ENCODE results near the gene C10orf67. TPM values are rescaled to one million over a fixed set of nuclear protein-coding genes. Genes with fewer than 3 reads are reported as not detected.
"Not testable (repeated sequence)": the region's sequence is repeated elsewhere in the genome, so short reads cannot be mapped to it uniquely, and the experiment has no call there.

C10orf67 gene
- not detected for total RNA-seq
- long read RNA-seq = 0 reads

DNA sequence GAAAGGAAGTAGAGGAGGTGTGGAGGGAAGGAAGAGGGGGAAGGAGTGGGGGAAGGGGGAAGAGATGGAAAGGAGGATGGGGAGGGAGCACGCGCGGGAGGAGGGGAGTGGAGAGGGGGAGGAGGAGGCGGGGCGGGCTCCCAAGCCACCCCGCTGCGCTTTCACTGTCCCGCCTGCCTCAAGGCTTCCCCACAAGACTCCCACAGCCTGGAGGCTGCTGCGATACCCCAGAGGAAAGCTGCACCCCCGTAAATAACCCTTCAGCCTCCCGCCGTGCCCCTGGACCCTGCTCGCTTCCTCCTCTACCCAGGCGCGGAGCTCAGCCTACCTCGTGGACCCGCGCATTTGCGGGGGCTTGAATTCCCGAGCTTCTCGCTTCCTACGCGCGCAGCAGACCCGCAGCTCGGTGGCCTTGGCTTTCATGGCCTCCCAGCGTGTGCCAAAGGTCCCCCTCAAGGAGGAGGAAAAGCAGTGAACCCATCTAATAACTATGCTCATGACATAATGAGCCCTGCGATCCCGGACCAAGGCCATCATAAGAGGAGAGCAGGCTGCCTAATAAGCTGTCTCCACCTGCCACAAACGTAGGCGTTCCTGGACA is at the start of gene C10orf67:
C10orf67 (minus strand) TSS at position 557 of the 601 bp plus-strand sequence; CDS start at position 534, 23 bp downstream.
- DNase-seq (ENCODE audit: low spot score) = no peak

DNA sequence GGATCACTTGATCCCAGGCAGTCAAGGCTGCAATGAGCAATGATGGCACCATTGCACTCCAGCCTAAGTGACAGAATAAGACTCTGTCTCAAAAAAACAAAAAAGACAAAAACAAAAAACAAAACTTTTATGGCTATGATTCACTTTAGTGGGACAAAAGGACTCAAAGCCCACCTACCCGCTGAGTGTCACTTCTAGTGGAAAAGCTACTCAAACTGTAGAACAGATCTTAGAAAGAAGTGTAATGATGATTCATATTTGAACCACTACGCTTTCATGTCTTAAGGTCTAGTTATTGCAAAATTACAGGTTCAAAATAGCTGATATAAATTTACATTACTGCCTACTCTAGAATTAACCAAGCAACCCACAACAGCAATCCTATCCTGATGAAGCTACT is 47.2 kb upstream of the C10orf67 start:
- no peak for DNase-seq (ENCODE audit: low spot score)

DNA sequence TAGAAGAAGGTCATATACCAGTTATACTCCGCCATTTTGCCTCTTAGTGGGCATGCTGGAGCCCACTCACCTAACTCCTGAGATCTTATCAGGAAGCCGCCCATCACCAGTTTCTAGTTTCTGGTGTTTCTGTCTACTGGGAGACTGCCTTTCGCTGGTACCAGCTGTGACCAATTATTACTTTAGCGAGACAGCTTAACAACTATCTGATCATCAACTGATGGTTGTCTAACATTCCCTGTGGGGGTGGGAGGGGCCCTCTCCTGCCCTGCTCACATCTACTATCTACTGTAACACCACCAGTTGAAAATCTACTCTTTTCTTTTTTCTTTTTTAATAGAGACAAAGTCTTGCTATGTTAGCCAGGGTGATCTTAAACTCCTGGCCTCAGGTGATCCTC is 46.2 kb upstream of the C10orf67 start:
- no peak for DNase-seq (ENCODE audit: low spot score)

DNA sequence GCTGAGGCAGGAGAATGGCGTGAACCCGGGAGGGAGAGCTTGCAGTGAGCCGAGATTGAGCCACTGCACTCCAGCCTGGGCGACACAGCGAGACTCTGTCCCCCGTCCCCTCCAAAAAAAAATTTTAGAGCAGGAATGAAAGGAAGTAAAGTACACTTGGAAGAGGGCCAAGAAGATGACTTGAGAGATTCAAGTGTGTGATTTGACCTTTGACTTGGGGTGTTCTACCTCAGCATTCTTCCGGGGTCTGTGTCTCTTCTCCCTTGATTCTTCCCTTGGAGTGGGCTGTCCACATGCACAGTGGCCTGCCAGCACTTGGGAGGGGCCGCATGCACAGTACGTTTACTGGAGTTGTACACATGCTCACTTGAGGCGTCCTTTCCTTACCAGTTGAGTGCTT is 45.8 kb upstream of the C10orf67 start:
- not testable (repeated sequence) for DNase-seq (ENCODE audit: low spot score)

DNA sequence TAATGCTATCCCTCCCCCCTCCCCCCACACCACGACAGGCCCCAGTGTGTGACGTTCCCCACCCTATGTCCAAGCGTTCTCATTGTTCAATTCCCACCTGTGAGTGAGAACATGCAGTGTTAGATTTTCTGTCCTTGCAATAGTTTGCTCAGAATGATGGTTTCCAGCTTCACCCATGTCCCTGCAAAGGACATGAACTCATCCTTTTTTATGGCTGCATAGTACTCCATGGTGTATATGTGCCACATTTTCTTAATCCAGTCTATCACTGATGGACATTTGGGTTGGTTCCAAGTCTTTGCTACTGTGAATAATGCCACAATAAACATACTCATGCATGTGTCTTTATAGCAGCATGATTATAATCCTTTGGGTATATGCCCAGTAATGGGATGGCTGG is 42.9 kb upstream of the C10orf67 start:
- DNase-seq (ENCODE audit: low spot score) = not testable (repeated sequence)

DNA sequence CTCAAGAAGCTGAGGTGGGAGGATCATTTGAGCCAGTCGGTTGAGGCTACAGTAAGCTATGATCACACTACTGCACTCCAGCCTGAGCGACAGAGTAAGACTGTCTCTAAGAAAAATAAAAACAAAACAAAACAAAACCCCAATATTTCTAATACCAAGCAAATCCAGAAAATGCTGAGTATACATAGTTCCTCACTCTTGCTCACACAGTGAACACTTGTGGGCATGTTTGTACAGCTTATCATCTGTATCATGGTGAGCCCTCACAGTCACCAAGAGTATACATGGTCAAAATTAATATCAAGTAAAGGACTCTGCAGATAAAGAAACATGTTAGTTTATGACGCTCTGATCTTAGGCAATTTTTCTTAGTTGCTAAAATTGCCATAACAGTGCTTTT is 41.5 kb upstream of the C10orf67 start:
- no peak for DNase-seq (ENCODE audit: low spot score)

DNA sequence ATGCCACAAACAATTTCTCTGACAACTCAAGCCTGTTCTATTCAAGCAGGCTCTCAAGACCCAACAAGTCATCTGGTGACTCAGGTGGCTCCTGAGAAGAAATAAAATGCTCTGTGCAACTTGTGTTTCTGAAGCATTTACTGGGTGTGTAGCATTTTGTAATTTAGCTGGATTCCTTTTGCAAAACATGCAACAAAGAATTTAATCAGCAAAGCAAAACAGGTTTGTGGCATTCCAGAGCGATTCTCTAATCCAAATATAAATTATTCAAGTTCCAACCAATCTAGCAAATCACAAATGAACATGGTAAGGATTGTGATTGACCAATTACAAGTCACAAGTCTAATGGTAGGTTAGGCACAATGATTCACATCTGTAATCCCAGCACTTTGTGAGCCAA is 39.8 kb upstream of the C10orf67 start:
- DNase-seq (ENCODE audit: low spot score) = no peak

DNA sequence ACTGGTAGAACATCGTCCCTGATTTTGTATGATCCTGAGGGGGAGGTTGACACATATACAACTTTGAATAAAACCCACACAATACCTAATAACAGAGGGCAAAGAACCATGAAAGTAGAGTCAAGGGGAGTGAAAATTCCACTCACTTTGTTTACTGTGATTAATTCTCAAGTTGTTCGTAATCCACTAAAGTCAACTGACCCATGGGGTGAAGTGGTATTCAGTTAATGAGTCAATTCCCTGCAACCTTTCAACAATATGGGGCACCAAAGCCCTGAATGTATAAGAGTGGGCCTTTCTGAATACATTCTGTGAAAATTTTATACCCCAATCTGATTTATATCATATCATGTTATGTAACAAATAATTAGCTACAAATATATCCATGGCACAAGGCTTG is 39.0 kb upstream of the C10orf67 start:
- no peak for DNase-seq (ENCODE audit: low spot score)

DNA sequence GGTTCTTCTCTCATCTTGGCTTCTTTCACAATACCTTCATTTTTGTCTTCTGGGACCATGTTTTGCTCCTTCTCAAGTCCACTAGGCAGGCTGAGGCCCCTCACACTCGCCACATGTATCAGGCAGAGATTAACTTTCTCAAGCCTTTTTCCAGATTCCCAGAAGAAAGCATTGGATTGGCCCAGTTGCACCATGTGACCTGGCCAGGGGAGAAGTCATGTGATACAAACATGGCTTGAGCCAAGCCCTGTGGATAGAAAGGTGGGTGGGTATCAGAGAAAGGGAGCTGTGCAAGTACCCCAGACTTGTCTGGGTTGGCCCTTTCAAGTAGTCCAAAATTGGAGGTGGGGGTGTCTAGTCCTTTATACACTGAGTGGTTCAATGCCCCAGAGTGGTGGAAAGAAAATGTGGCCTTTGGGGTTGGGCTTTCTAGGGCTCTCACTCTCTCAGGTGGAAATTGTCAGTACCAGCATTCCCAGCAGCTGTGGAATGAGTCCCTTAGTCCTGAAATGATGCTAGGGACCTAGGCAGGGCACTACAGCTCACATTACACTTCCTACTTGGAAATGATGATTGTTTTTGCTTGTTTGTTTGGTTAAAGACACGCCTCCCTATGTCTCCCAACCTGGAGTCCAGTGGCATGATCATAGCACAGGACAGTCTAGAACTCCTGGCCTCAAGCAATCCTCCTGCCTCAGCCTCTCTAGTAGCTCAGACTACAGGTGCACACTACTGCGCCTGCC is 36.9 kb upstream of the C10orf67 start:
- no peak for DNase-seq (ENCODE audit: low spot score)

DNA sequence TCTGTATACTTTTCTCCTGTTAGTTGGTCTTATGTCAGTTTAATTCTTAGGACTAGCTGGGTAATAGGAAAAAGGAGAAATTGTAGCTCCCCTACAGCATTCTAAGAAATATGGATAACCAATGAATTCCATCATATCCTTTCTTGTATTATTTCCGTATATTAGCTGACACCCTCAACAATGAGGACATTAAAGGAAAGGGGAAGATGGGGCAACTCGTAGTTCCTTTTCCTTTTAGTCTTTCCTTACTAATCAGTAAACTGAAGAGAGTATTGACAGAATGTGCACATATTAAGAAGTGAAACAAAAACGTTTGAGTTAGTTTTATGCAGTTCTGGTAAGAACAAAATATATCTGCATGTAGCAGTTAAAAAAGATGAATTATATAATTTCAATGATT is 35.1 kb upstream of the C10orf67 start:
- no peak for DNase-seq (ENCODE audit: low spot score)

DNA sequence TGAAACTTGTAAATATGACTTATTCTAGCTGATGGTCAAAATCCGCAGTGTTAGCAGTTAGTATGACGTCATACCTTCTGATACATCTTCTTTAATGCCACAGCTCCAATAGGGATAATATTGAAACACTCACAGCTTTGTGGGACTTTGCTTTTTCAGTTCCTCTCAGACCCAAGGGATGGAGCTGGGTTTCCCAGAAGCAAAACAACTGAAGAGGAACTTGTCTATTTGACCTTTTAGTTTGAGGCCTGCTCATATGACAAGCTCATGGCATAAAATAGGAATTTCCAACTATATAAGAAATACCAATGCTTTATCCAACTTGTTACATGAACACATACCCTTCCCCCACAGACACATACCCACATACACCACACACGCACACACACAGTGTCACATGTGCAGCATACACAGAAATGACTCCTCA is 31.6 kb upstream of the C10orf67 start:
- DNase-seq (ENCODE audit: low spot score) = no peak

DNA sequence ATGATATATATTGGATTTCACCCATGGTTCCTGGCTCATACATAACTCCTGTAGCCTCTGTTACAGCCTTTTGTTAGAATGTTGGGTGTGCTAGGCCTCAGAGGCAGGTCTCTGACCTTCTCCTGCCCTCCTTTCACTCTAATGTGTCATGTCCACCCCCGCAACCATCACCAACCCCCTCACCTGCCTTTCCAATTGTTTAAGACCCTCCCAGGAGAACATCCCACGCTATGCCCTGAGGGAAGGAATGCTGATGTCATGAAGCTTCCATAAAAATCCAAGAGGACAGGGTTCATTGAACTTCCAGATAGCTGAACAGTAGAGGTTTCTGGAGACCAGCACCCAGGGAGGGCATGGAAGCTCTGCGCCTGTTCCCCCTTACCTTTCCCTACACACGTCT is 30.8 kb upstream of the C10orf67 start:
- no peak for DNase-seq (ENCODE audit: low spot score)

DNA sequence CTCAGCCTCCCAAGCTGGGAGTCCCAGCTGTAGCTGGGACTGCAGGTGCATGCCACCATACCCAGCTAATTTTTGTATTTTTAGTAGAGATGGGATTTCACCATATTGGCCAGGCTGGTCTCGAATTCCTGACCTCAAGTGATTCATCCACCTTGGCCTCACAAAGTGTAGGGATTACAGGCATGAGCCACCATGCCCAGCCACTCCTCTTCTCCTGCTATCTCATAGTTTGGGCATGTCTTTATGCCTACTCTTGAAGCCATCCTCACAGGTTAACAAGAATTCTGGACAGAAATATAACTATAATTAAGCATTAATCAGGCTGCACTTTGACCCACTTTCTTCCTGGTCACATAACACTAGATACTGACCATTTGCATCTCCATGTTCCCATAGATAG is 28.6 kb upstream of the C10orf67 start:
- no peak for DNase-seq (ENCODE audit: low spot score)

DNA sequence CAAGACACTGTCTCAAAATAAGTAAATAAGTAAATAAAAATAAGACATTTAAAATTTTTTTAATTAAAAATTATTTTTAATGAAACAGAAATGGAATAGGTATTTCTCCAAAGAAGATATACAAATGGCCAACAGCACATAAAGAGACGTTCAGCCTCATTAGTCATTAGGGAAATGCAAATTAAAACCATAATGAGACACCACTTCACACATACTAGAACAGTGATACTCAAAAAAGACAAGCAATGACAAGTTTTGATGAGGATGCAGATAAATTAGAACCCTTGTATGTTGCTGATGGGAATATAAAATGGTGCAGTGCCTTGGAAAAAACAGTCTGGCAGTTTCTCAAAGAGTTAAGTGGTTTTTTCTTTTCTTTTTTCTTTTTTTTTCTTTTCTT is 26.5 kb upstream of the C10orf67 start:
- DNase-seq (ENCODE audit: low spot score) = no peak

DNA sequence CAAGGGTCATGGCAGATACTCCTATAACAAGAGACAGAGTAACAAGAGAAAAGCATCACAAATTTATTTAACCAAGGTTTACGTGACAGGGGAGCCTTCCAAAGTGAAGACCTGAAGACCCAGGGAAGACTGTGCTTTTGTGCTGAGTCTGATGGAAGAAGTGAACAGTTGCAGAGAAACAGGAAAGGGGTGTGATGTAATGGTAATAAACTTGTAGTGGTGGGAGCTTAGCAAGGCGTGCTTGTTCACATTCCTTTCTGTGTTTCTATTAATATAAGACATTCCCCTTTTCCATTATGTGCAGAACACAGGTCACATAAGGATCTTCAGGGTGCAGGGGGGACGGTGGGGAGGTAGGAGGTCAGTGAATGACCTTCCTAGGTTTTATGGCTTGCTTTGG is 25.5 kb upstream of the C10orf67 start:
- no peak for DNase-seq (ENCODE audit: low spot score)

DNA sequence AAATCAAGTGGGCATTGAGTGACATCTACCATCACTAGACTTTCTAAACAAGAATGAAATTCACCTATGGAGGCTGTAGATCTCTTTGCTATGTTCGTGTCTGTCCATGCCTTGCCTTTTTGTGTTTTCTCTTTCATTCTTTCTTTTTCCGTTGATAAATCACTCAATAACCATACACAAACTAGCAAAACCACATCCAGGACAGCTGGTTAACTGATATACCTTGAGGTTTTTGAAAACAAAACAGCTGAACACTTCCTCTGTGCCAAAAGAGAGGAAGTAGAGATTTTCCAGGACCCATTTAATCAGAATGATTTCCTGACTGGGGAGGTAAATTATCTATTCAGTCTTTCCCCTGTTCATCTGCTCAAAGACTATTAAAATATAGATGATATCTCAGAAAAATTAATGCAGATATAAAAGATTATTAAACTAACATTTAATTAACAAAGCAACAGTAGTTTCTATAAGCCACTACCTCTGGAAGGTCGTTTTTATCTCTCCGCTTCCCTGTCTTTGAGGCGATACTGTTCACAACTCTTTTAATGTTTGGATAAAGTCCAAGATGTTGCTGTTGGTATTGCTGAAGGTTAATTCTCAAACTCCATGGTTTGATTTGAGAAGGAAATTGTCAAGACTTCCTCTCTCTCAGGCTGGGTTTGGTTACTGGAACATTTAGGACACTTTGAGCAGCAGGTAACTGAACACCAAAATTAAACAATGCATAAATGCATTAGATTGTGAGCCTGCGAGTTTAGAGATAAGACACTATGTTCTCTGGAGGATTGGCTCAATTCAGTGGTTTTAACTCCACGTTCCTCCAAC is 24.4 kb upstream of the C10orf67 start:
- DNase-seq (ENCODE audit: low spot score) = no peak

DNA sequence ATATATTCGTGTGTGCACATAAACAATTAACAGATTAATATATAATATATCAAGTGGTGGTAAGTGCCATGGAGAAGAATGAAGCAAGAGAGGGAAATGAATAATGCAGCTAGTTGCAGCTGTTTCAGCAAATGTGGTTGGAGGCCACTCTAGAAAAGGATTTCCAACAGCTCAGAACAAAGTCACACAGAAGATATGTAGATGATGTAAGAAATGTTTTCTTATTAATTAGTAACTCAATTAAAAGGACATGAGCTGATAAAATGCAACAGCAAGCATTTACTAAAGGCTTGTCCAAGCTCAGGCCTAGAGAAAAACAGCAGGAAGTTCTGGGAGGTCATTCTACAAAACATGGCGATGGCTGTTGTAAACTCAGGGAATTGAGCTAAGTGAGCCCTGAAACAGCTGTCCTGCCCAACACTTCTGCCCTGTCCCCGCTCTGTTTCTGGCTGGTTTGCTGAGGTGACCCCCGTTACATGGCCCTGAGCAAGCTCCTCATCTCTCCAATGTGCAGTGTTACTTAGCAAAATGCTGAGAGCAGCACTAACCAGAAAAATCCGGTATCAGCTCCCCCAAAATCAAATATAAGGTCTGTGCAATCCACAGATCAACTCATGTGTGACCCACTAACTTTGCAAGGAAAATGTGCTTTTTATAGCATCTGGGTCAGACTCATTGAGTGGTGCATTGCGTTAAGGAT is 23.4 kb upstream of the C10orf67 start:
- DNase-seq (ENCODE audit: low spot score) = no peak

DNA sequence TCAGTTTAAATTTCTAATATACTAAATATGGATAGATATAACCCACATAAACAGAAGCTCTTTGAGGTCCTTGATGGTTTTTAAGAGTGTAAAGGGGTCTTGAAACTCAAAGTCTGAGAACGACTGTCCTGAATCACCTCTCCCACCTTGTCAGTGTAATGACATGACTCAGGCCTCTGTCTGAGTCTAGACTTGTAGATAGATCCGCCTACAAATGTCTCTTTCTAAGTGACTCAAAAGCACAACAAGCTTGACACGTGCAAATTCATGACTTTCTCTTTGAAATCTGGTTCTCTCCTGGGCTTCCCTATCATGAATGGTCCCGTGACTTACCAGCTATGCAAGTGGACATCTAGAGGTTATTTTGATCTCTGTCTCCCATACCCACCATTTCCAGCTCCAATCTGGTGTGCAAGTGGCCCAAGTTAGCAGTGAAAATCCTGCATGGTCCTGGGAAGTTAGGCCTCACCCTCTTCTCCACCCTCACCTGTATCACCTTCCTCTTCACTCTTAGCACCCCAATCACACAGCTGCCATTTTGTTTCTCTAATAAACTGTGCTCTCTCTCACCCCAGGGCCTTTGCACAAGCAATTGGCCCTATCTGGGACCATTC is 20.9 kb upstream of the C10orf67 start:
- DNase-seq (ENCODE audit: low spot score) = not testable (repeated sequence)

DNA sequence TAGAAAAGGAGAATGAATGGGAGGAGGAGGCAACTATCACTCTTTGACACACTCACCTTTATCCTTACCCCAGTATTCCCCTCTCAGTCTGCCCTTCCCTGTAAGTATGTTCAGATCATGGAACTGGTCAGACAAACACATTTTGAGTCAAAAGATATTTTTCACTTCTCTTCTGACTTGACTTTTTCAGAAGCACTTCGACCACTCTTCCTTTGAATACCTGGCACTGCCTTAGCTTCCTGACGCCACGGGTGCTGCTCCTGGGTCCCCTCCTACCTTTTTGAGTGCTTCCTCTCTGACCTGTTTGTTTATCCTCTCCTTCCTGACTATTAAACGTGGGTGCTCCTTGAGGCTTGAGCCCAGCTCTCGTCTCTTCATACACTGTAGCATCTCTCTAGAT is 19.8 kb upstream of the C10orf67 start:
- DNase-seq (ENCODE audit: low spot score) = no peak

DNA sequence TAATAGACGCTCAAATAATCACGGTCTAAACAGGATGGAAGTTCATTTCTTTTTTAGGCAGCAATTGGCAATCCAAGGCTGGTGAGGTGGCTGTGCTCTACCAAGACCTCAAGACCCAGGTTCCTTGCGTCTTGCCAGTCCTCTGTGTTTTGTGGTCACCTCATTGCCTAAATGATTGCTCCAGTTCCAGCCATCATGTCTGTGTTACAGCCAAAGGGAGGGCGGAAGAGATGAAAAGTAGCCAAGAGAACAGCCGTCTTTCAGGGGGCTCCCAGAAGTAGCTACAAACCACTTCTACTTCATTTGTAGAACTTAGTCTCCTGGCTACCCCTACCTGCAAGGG is 19.2 kb upstream of the C10orf67 start:
- no peak for DNase-seq (ENCODE audit: low spot score)

Data from mesenteric fat pad (tissue), 1 donor.